SU-DHL-6 (cell line): ENCODE data around the gene USP13.

ENCODE experiments used
- CTCF ChIP-seq: fragments of 200-600 bp; sonication (generic); IDR thresholded peaks from one replicate; pipeline ENCODE4 v1.5.1; 2017; ENCODE audit warnings: antibody characterized with exemption, mild to moderate bottlenecking, low read length, moderate library complexity; ENCODE audit not compliant: insufficient read depth, poor library complexity, severe bottlenecking
- EZH2phosphoT487 ChIP-seq: fragments of 200-600 bp; sonication (generic), shearing (Covaris generic); conservative IDR thresholded peaks from 2 replicates; pipeline ENCODE4 v1.6.1; 2018; ENCODE audit warnings: mild to moderate bottlenecking, antibody characterized with exemption, low read length, moderate library complexity, mixed read lengths

- TF ChIP-seq CTCF (no peak), EZH2phosphoT487 (no peak)
These were observed 46.2 kb upstream of the USP13 start for GRCh38 chr3:179606534-179607085.
